ENCODE data around the gene MRPL9.
A peak's percentile ranks its signal among the peaks of the same experiment; 100 is the strongest.

The MRPL9 gene

GRCh38 chr1:151762941-151763921 is at the start of gene MRPL9:
Gene MRPL9 (minus strand): TSS chr1:151763496. CDS start chr1:151763479, 17 bp downstream.
- Histone ChIP-seq H3K36me3 (ENCODE audit: control insufficient read depth, insufficient read depth, low read length) (peaks cover 34% of the 10 kb centered on the region), H3K27ac (ENCODE audit: low read depth, low read length) (peak within 1 kb of the TSS; percentile 73; the same call in 1 of the 2 replicates), H3K4me1 (ENCODE audit: control insufficient read depth, insufficient read depth, low read length) (peaks cover 6% of the 10 kb centered on the region; the same call in 1 of the 2 replicates), H3K9ac (ENCODE audit: low read length) (peak within 1 kb of the TSS; percentile 89), H3K4me3 (ENCODE audit: low read depth, low read length) (peak within 1 kb of the TSS; percentile 91), H3K9me3 (ENCODE audit: control insufficient read depth, insufficient read depth, low read depth, low read length) (no peaks in the 10 kb centered on the region), H3K27me3 (ENCODE audit: control insufficient read depth, insufficient read depth, low read length) (no peaks in the 10 kb centered on the region)

- H3K36me3 ChIP-seq (ENCODE audit: control insufficient read depth, insufficient read depth, low read length): no peaks in the 10 kb centered on the region
- no peak overlapping the region for H3K9ac ChIP-seq (ENCODE audit: low read length)
- H3K27me3 ChIP-seq (ENCODE audit: control insufficient read depth, insufficient read depth, low read length): peaks cover 5% of the 10 kb centered on the region; the same call in 1 of the 2 replicates
- H3K27ac ChIP-seq (ENCODE audit: low read depth, low read length): no peak overlapping the region
- H3K4me3 ChIP-seq (ENCODE audit: low read depth, low read length): no peak overlapping the region
- H3K9me3 ChIP-seq (ENCODE audit: control insufficient read depth, insufficient read depth, low read depth, low read length): no peaks in the 10 kb centered on the region
- H3K4me1 ChIP-seq (ENCODE audit: control insufficient read depth, insufficient read depth, low read length): peaks cover 12% of the 10 kb centered on the region
Measured at GRCh38 chr1:151811181-151811580, 47.9 kb upstream of the MRPL9 start.

- no peak overlapping the region for H3K4me3 ChIP-seq (ENCODE audit: low read depth, low read length)
- peaks cover 12% of the 10 kb centered on the region for H3K4me1 ChIP-seq (ENCODE audit: control insufficient read depth, insufficient read depth, low read length)
- H3K9ac ChIP-seq (ENCODE audit: low read length): no peak overlapping the region
- H3K9me3 ChIP-seq (ENCODE audit: control insufficient read depth, insufficient read depth, low read depth, low read length): no peaks in the 10 kb centered on the region
- no peak overlapping the region for H3K27ac ChIP-seq (ENCODE audit: low read depth, low read length)
- no peaks in the 10 kb centered on the region for H3K36me3 ChIP-seq (ENCODE audit: control insufficient read depth, insufficient read depth, low read length)
- peaks cover 5% of the 10 kb centered on the region; the same call in 1 of the 2 replicates for H3K27me3 ChIP-seq (ENCODE audit: control insufficient read depth, insufficient read depth, low read length)
Measured at GRCh38 chr1:151809985-151810556, 46.8 kb upstream of the MRPL9 start.

GRCh38 chr1:151809290-151809984 is 46.1 kb upstream of the MRPL9 start:
- Histone ChIP-seq H3K9ac (ENCODE audit: low read length) (no peak overlapping the region), H3K27me3 (ENCODE audit: control insufficient read depth, insufficient read depth, low read length) (peaks cover 5% of the 10 kb centered on the region; the same call in 1 of the 2 replicates), H3K36me3 (ENCODE audit: control insufficient read depth, insufficient read depth, low read length) (no peaks in the 10 kb centered on the region), H3K4me1 (ENCODE audit: control insufficient read depth, insufficient read depth, low read length) (peaks cover 12% of the 10 kb centered on the region), H3K4me3 (ENCODE audit: low read depth, low read length) (no peak overlapping the region), H3K27ac (ENCODE audit: low read depth, low read length) (no peak overlapping the region), H3K9me3 (ENCODE audit: control insufficient read depth, insufficient read depth, low read depth, low read length) (no peaks in the 10 kb centered on the region)

GRCh38 chr1:151807766-151808165 is 44.5 kb upstream of the MRPL9 start:
- H3K4me3 ChIP-seq (ENCODE audit: low read depth, low read length): no peak overlapping the region
- H3K9ac ChIP-seq (ENCODE audit: low read length): no peak overlapping the region
- H3K9me3 ChIP-seq (ENCODE audit: control insufficient read depth, insufficient read depth, low read depth, low read length): no peaks in the 10 kb centered on the region
- no peak overlapping the region for H3K27ac ChIP-seq (ENCODE audit: low read depth, low read length)
- H3K36me3 ChIP-seq (ENCODE audit: control insufficient read depth, insufficient read depth, low read length): no peaks in the 10 kb centered on the region
- H3K4me1 ChIP-seq (ENCODE audit: control insufficient read depth, insufficient read depth, low read length): peaks cover 12% of the 10 kb centered on the region
- peaks cover 9% of the 10 kb centered on the region; the same call in 1 of the 2 replicates for H3K27me3 ChIP-seq (ENCODE audit: control insufficient read depth, insufficient read depth, low read length)

- no peak overlapping the region for H3K4me3 ChIP-seq (ENCODE audit: low read depth, low read length)
- no peaks in the 10 kb centered on the region for H3K36me3 ChIP-seq (ENCODE audit: control insufficient read depth, insufficient read depth, low read length)
- H3K4me1 ChIP-seq (ENCODE audit: control insufficient read depth, insufficient read depth, low read length): peaks cover 12% of the 10 kb centered on the region
- no peak overlapping the region for H3K27ac ChIP-seq (ENCODE audit: low read depth, low read length)
- no peaks in the 10 kb centered on the region for H3K9me3 ChIP-seq (ENCODE audit: control insufficient read depth, insufficient read depth, low read depth, low read length)
- peaks cover 9% of the 10 kb centered on the region; the same call in 1 of the 2 replicates for H3K27me3 ChIP-seq (ENCODE audit: control insufficient read depth, insufficient read depth, low read length)
- H3K9ac ChIP-seq (ENCODE audit: low read length): no peak overlapping the region
Measured at GRCh38 chr1:151807131-151807530, 43.8 kb upstream of the MRPL9 start.

GRCh38 chr1:151806170-151806569 is 42.9 kb upstream of the MRPL9 start:
- H3K4me3 ChIP-seq (ENCODE audit: low read depth, low read length): no peak overlapping the region
- peaks cover 12% of the 10 kb centered on the region for H3K4me1 ChIP-seq (ENCODE audit: control insufficient read depth, insufficient read depth, low read length)
- H3K36me3 ChIP-seq (ENCODE audit: control insufficient read depth, insufficient read depth, low read length): no peaks in the 10 kb centered on the region
- no peak overlapping the region for H3K27ac ChIP-seq (ENCODE audit: low read depth, low read length)
- H3K9ac ChIP-seq (ENCODE audit: low read length): no peak overlapping the region
- H3K27me3 ChIP-seq (ENCODE audit: control insufficient read depth, insufficient read depth, low read length): peaks cover 9% of the 10 kb centered on the region; the same call in 1 of the 2 replicates
- no peaks in the 10 kb centered on the region for H3K9me3 ChIP-seq (ENCODE audit: control insufficient read depth, insufficient read depth, low read depth, low read length)

GRCh38 chr1:151805066-151805820 is 41.9 kb upstream of the MRPL9 start, which contains the start of gene LINGO4:
Gene LINGO4 (minus strand): TSS chr1:151805419. CDS start chr1:151802704, 2,715 bp downstream.
- Histone ChIP-seq H3K9me3 (ENCODE audit: control insufficient read depth, insufficient read depth, low read depth, low read length) (no peaks in the 10 kb centered on the region), H3K27ac (ENCODE audit: low read depth, low read length) (no peak within 1 kb of the TSS), H3K4me1 (ENCODE audit: control insufficient read depth, insufficient read depth, low read length) (peaks cover 11% of the 10 kb centered on the region), H3K27me3 (ENCODE audit: control insufficient read depth, insufficient read depth, low read length) (peaks cover 9% of the 10 kb centered on the region; the same call in 1 of the 2 replicates), H3K4me3 (ENCODE audit: low read depth, low read length) (no peak within 1 kb of the TSS), H3K36me3 (ENCODE audit: control insufficient read depth, insufficient read depth, low read length) (no peaks in the 10 kb centered on the region), H3K9ac (ENCODE audit: low read length) (no peak within 1 kb of the TSS)

GRCh38 chr1:151803915-151804314 is 40.6 kb upstream of the MRPL9 start:
- H3K9me3 ChIP-seq (ENCODE audit: control insufficient read depth, insufficient read depth, low read depth, low read length): no peaks in the 10 kb centered on the region
- no peaks in the 10 kb centered on the region for H3K36me3 ChIP-seq (ENCODE audit: control insufficient read depth, insufficient read depth, low read length)
- H3K4me3 ChIP-seq (ENCODE audit: low read depth, low read length): no peak overlapping the region
- H3K4me1 ChIP-seq (ENCODE audit: control insufficient read depth, insufficient read depth, low read length): peaks cover 9% of the 10 kb centered on the region; the same call in 1 of the 2 replicates
- H3K27ac ChIP-seq (ENCODE audit: low read depth, low read length): no peak overlapping the region
- no peak overlapping the region for H3K9ac ChIP-seq (ENCODE audit: low read length)
- peaks cover 12% of the 10 kb centered on the region; the same call in 1 of the 2 replicates for H3K27me3 ChIP-seq (ENCODE audit: control insufficient read depth, insufficient read depth, low read length)

GRCh38 chr1:151803164-151803563 is 39.9 kb upstream of the MRPL9 start:
- H3K4me3 ChIP-seq (ENCODE audit: low read depth, low read length): no peak overlapping the region
- peaks cover 12% of the 10 kb centered on the region; the same call in 1 of the 2 replicates for H3K27me3 ChIP-seq (ENCODE audit: control insufficient read depth, insufficient read depth, low read length)
- H3K9ac ChIP-seq (ENCODE audit: low read length): no peak overlapping the region
- H3K4me1 ChIP-seq (ENCODE audit: control insufficient read depth, insufficient read depth, low read length): peaks cover 11% of the 10 kb centered on the region; the same call in 1 of the 2 replicates
- H3K36me3 ChIP-seq (ENCODE audit: control insufficient read depth, insufficient read depth, low read length): no peaks in the 10 kb centered on the region
- no peak overlapping the region for H3K27ac ChIP-seq (ENCODE audit: low read depth, low read length)
- H3K9me3 ChIP-seq (ENCODE audit: control insufficient read depth, insufficient read depth, low read depth, low read length): no peaks in the 10 kb centered on the region

Measured in HUES6 (cell line).